Measurements from ENCODE around the gene KLF2.
A peak's percentile ranks its signal among the peaks of the same experiment; 100 is the strongest.
"Not testable (repeated sequence)": the region's sequence is repeated elsewhere in the genome, so short reads cannot be mapped to it uniquely, and the experiment has no call there.

Gene KLF2

DNA sequence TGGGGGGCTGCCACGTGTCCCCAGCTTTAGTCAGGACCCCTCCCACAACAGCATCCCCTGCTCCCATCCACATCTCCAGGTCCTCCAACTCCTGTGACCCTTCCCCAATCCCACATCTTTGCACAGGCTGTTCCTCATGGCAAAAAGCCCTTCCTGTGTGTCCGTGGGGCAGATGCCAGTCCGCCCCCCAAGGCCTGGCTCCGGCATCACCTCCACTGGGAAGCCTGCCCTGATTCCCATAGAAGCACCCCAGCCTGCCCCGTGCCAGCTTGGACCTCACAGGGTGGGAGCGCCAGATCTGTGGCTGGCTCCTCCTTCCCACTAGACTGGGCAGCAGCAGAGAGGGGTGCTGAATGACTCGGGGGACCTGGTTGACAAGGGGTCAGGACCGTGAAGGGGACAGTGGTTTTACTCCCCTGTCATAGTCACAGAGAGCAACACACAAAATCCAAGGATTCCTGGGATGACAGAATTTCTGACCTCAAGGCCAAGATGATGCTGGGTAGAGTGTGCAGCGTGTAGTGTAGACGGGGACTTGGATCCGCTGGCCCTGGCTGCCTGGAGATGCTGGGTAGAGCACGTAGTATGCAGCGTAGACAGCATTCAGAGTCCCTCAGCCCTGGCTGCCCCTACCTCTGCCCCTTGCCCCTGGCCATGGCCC lies 13.3 kb downstream of the KLF2 start:
- peak overlapping the region; percentile 89 for H3K27ac Mint-ChIP-seq
- H3K4me1 Mint-ChIP-seq: peaks cover 70% of the 10 kb centered on the region
- H3K4me3 Mint-ChIP-seq: peak overlapping the region; percentile 71
- H3K27me3 Mint-ChIP-seq: peaks cover 17% of the 10 kb centered on the region
- peaks cover 4% of the 10 kb centered on the region for H3K36me3 Mint-ChIP-seq
- peaks cover 3% of the 10 kb centered on the region for H3K9me3 Mint-ChIP-seq
- CTCF ChIA-PET: interaction anchor here (1.4 to 1.8 kb wide), 3 partner anchors 10 to 39 kb away, joined by 3 to 5 read pairs (median 3); no protein-coding TSS in a partner anchor
- DNase-seq: no peak

- peak overlapping the region; percentile 89 for H3K27ac Mint-ChIP-seq
- CTCF ChIA-PET: interaction anchor here (0.8 to 1.9 kb wide), 10 partner anchors 10 to 90 kb away, joined by 3 to 10 read pairs (median 4); no protein-coding TSS in a partner anchor
- H3K4me3 Mint-ChIP-seq: peak overlapping the region; percentile 71
- H3K36me3 Mint-ChIP-seq: peaks cover 4% of the 10 kb centered on the region
- peaks cover 3% of the 10 kb centered on the region for H3K9me3 Mint-ChIP-seq
- peaks cover 14% of the 10 kb centered on the region for H3K27me3 Mint-ChIP-seq
- H3K4me1 Mint-ChIP-seq: peaks cover 70% of the 10 kb centered on the region
- DNase-seq: peak; percentile 76
These were observed 14.1 kb downstream of the KLF2 start for GRCh38 chr19:16338470-16339360.

GRCh38 chr19:16339361-16339725 lies 14.7 kb downstream of the KLF2 start:
- peaks cover 4% of the 10 kb centered on the region for H3K36me3 Mint-ChIP-seq
- H3K27me3 Mint-ChIP-seq: peaks cover 14% of the 10 kb centered on the region
- DNase-seq: no peak
- H3K9me3 Mint-ChIP-seq: peaks cover 3% of the 10 kb centered on the region
- H3K4me3 Mint-ChIP-seq: peak overlapping the region; percentile 71
- H3K4me1 Mint-ChIP-seq: peaks cover 66% of the 10 kb centered on the region
- CTCF ChIA-PET: interaction anchor here (0.8 to 1.9 kb wide), 10 partner anchors 11 to 91 kb away, joined by 3 to 10 read pairs (median 4); no protein-coding TSS in a partner anchor
- H3K27ac Mint-ChIP-seq: peak overlapping the region; percentile 89

DNA sequence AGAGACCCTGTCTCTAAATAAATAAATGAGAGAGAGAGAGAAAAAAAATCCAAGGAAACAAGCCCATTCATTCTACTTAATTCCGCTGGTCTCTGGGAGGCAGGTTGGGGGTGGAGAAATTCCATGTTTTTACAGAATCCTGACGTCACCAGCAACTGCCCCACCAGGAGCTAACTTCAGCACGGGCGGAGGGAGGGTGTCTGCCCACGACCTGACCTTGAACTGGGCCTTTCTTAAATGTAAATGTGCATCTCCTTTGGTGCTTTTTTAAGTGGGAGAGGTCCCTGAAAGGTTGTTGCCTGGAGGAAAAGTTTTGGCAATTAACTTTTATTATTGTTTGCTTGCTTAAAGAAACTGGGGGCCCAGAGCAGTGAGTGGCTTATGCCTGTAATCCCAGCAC lies 15.5 kb downstream of the KLF2 start:
- H3K27ac Mint-ChIP-seq: peak overlapping the region; percentile 76
- H3K9me3 Mint-ChIP-seq: peaks cover 3% of the 10 kb centered on the region
- H3K4me3 Mint-ChIP-seq: no peak overlapping the region
- peaks cover 4% of the 10 kb centered on the region for H3K36me3 Mint-ChIP-seq
- CTCF ChIA-PET: interaction anchor here (1.3 to 1.9 kb wide), 4 partner anchors 11 to 92 kb away, joined by 3 to 10 read pairs (median 6); no protein-coding TSS in a partner anchor
- no peak for DNase-seq
- H3K4me1 Mint-ChIP-seq: peaks cover 68% of the 10 kb centered on the region
- peaks cover 13% of the 10 kb centered on the region for H3K27me3 Mint-ChIP-seq

DNA sequence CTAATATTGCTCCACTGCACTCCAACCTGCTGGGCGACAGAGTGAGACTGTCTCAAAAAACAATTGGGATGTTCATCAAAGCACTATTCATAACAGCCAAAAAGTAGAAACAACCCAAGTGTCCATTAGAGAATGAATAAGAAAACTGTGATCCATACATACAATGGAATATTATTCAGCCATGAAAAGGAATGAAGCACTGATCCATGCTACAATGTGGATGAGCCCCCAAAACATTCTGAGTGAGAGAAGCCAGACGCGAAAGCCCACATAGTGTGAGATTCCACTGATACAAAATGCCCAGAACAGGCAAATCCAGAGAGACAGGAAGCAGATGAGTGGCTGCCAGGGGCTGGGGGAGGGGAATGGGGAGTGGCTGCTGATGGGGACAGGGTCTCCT lies 16.0 kb downstream of the KLF2 start:
- Mint-ChIP-seq H3K27ac (peak overlapping the region; percentile 76), H3K4me1 (peaks cover 73% of the 10 kb centered on the region), H3K4me3 (no peak overlapping the region), H3K9me3 (peaks cover 3% of the 10 kb centered on the region), H3K36me3 (peaks cover 7% of the 10 kb centered on the region), H3K27me3 (peaks cover 8% of the 10 kb centered on the region)
- CTCF ChIA-PET: no interaction called here
- no peak for DNase-seq

DNA sequence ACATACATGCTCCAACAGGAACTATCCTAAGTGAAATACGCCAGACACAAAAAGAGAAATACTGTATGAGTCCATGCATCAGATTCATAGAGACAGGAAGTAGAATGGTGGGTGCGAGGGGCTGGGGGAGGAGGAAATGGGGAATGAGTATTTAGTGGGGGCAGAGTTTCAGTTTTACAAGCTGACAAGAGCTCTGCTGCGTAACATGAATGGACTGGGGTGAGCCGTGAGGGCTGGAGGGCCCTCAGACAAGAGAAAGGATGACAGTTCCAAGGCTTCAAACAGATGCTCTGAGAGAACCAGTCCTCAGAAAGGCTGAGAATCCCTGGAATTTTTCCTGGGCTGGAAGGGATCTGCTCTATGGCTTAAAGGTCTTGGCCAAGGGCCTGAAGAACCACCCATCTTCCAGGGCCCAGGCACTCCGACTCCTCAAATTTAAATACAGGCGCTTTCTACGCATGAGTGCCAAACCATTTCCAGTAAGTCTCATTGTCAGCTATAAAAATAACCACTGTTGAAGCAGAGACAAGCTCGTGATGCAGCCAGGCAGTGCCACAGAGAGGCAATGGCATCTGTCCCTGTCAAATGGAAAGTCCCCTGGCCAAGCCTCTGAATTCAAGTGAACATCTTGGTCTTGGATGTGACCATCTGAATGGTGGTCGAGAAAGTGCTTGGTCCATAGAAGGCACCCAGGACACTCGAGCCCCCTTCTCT lies 17.5 kb downstream of the KLF2 start:
- DNase-seq: peak; percentile 74
- CTCF ChIA-PET: interaction anchor here (0.9 to 1.5 kb wide), 5 partner anchors 12 to 41 kb away, joined by 3 to 7 read pairs (median 4); no protein-coding TSS in a partner anchor
- Mint-ChIP-seq H3K36me3 (peaks cover 7% of the 10 kb centered on the region), H3K27ac (peak overlapping the region; percentile 91), H3K27me3 (peaks cover 9% of the 10 kb centered on the region), H3K4me3 (peak overlapping the region; percentile 24), H3K9me3 (peaks cover 3% of the 10 kb centered on the region), H3K4me1 (peaks cover 71% of the 10 kb centered on the region)

GRCh38 chr19:16343156-16343555 lies 18.5 kb downstream of the KLF2 start:
- H3K4me1 Mint-ChIP-seq: peaks cover 69% of the 10 kb centered on the region
- CTCF ChIA-PET: interaction anchor here (0.6 to 1.5 kb wide), 3 partner anchors 13 to 162 kb away, joined by 3 to 7 read pairs (median 4); no protein-coding TSS in a partner anchor
- DNase-seq: no peak
- peaks cover 8% of the 10 kb centered on the region for H3K27me3 Mint-ChIP-seq
- peak overlapping the region; percentile 91 for H3K27ac Mint-ChIP-seq
- peaks cover 10% of the 10 kb centered on the region for H3K36me3 Mint-ChIP-seq
- no peak overlapping the region for H3K4me3 Mint-ChIP-seq
- peaks cover 3% of the 10 kb centered on the region for H3K9me3 Mint-ChIP-seq

GRCh38 chr19:16345457-16345856 lies 20.8 kb downstream of the KLF2 start:
- H3K27ac Mint-ChIP-seq: no peak overlapping the region

DNA sequence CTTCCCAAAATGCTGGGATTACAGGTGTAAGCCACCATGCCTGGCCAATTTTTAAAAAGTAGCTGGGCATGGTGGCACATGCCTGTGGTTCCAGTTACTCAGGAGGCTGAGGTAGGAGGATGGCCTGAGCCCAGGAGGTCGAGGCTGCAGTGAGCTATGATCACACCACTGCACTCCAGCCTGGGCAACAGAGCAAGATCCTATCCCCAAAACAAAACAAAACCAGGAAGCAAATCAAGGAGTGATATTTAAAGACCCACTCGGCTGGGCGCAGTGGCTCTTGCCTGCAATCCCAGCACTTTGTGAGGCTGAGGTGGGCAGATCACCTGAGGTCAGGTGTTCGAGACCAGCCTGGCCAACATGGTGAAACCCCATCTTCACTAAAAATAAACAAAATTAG lies 22.5 kb downstream of the KLF2 start:
- H3K9me3 Mint-ChIP-seq, H3K4me3 Mint-ChIP-seq, CTCF ChIA-PET, DNase-seq, H3K27ac Mint-ChIP-seq: not testable (repeated sequence)
- Mint-ChIP-seq H3K27me3 (peaks cover 18% of the 10 kb centered on the region), H3K36me3 (peaks cover 17% of the 10 kb centered on the region), H3K4me1 (peaks cover 61% of the 10 kb centered on the region)

More at GRCh38 chr19:16345457-16345856, 20.8 kb downstream of the KLF2 start:
- Mint-ChIP-seq H3K9me3 (peaks cover 3% of the 10 kb centered on the region), H3K27me3 (peaks cover 14% of the 10 kb centered on the region), H3K4me1 (peaks cover 59% of the 10 kb centered on the region), H3K4me3 (no peak overlapping the region), H3K36me3 (peaks cover 13% of the 10 kb centered on the region)
- DNase-seq: no peak
- CTCF ChIA-PET: interaction anchor here (0.6 kb wide), 1 partner anchor 16 kb away, joined by 3 read pairs; no protein-coding TSS in a partner anchor

- Mint-ChIP-seq H3K36me3 (peaks cover 20% of the 10 kb centered on the region), H3K9me3 (no peaks in the 10 kb centered on the region), H3K27ac (no peak overlapping the region), H3K4me3 (no peak overlapping the region), H3K27me3 (peaks cover 18% of the 10 kb centered on the region), H3K4me1 (peaks cover 58% of the 10 kb centered on the region)
- CTCF ChIA-PET: no interaction called here
- no peak for DNase-seq
These were observed 23.1 kb downstream of the KLF2 start for GRCh38 chr19:16347706-16348105.

DNA sequence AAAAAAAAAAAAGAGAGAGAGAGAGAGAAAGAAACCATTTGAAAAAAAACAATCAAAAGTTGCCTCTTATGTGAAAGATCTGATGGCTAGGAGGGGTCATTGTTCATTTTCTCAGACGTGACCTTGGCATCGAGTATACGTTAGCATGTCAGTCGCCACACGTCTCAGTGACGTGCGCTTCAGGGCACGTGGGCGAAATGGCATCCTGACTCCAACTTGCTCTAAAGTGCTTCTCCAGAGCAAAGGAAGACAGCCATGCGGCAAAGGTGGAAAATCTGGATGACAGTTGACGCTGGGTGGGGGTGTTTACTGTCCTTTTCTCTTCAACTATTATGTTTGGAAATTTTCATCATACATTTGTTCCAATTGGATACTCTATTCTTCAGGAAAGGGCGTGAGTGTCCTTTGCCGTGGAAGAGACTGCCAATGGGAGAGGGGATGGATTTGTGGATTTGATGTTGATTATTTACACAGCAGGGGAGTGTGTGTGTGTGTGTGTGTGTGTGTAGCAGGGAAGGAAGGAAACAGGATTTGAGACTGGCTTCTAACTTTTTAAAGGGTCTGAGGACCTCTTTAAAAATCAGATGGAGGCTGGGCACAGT lies 25.0 kb downstream of the KLF2 start:
- H3K36me3 Mint-ChIP-seq: peaks cover 29% of the 10 kb centered on the region
- DNase-seq: no peak
- no peaks in the 10 kb centered on the region for H3K9me3 Mint-ChIP-seq
- H3K27me3 Mint-ChIP-seq: peaks cover 18% of the 10 kb centered on the region
- peak overlapping the region; percentile 88 for H3K27ac Mint-ChIP-seq
- peaks cover 68% of the 10 kb centered on the region for H3K4me1 Mint-ChIP-seq
- H3K4me3 Mint-ChIP-seq: peak overlapping the region; percentile 44
- CTCF ChIA-PET: no interaction called here

GRCh38 chr19:16351133-16351809 lies 26.6 kb downstream of the KLF2 start:
- peak; percentile 33 for DNase-seq
- H3K36me3 Mint-ChIP-seq: peaks cover 29% of the 10 kb centered on the region
- H3K27me3 Mint-ChIP-seq: peaks cover 24% of the 10 kb centered on the region
- H3K9me3 Mint-ChIP-seq: no peaks in the 10 kb centered on the region
- peaks cover 74% of the 10 kb centered on the region for H3K4me1 Mint-ChIP-seq
- CTCF ChIA-PET: no interaction called here
- peak overlapping the region; percentile 4 for H3K4me3 Mint-ChIP-seq
- H3K27ac Mint-ChIP-seq: peak overlapping the region; percentile 87

Measured in activated naive CD4-positive, alpha-beta T cell treated with anti-CD3 and anti-CD28 coated beads, Interleukin-2, amount 10 ng/mL, durations not matched to agents 7 days and 5 days (primary cell).